Liver (tissue), 3 donors: ENCODE results near the gene MYH14.

Experiments
- ATF3 ChIP-seq: IDR thresholded peaks from 2 replicates; pipeline ENCODE4 v1.6.1; 2016; ENCODE audit warnings: antibody characterized with exemption
- CTCF ChIP-seq: fragments of 150-350 bp; IDR thresholded peaks from 2 replicates; pipeline ENCODE4 v1.5.1; 2017; ENCODE audit warnings: improper control_type of control experiment, low read depth, low read length; ENCODE audit not compliant: missing input control
- EGR1 ChIP-seq, 2 donors: IDR thresholded peaks; 2 replicates each; pipeline ENCODE4 v1.6.1; 2016 to 2018; ENCODE audit warnings: antibody characterized with exemption in 2 of 2, low read depth in 2 of 2
- FOXA1 ChIP-seq: IDR thresholded peaks from 2 replicates; pipeline ENCODE4 v1.6.1; 2016; ENCODE audit warnings: antibody characterized with exemption
- JUND ChIP-seq, 2 donors: IDR thresholded peaks; 2 replicates each; pipeline ENCODE4 v1.6.1; 2016; ENCODE audit warnings: antibody characterized with exemption in 2 of 2
- MAX ChIP-seq: IDR thresholded peaks from 2 replicates; pipeline ENCODE4 v1.6.1; 2016; ENCODE audit warnings: antibody characterized with exemption
- RAD21 ChIP-seq, 2 donors: IDR thresholded peaks; 2 replicates each; pipeline ENCODE4 v1.6.1; 2016; ENCODE audit warnings: antibody characterized with exemption in 2 of 2, mild to moderate bottlenecking in 2 of 2
- TAF1 ChIP-seq: conservative IDR thresholded peaks from 2 replicates; pipeline ENCODE4 v1.6.1; 2016; ENCODE audit warnings: antibody characterized with exemption, mild to moderate bottlenecking
- ZBTB33 ChIP-seq: IDR thresholded peaks from 2 replicates; pipeline ENCODE4 v1.6.1; 2016; ENCODE audit warnings: antibody characterized with exemption
- TF ChIP-seq, protein P1 (sequence below): IDR thresholded peaks from 2 replicates; pipeline ENCODE4 v1.6.1; 2016; ENCODE audit warnings: antibody characterized with exemption, mild to moderate bottlenecking
- donor health status: healthy.
- donor health status: healthy.

- TF ChIP-seq MAX (no peak), CTCF (no peak), ATF3 (no peak), FOXA1 (no peak), TAF1 (no peak), EGR1 (IDR thresholded peaks at IDR 0.05; ENCODE audit: low read depth in 2 of 2) (no peak), JUND (IDR thresholded peaks at IDR 0.05) (no peak), RAD21 (IDR thresholded peaks at IDR 0.05) (no peak), ZBTB33 (no peak)
- TF ChIP-seq, protein P1, sequence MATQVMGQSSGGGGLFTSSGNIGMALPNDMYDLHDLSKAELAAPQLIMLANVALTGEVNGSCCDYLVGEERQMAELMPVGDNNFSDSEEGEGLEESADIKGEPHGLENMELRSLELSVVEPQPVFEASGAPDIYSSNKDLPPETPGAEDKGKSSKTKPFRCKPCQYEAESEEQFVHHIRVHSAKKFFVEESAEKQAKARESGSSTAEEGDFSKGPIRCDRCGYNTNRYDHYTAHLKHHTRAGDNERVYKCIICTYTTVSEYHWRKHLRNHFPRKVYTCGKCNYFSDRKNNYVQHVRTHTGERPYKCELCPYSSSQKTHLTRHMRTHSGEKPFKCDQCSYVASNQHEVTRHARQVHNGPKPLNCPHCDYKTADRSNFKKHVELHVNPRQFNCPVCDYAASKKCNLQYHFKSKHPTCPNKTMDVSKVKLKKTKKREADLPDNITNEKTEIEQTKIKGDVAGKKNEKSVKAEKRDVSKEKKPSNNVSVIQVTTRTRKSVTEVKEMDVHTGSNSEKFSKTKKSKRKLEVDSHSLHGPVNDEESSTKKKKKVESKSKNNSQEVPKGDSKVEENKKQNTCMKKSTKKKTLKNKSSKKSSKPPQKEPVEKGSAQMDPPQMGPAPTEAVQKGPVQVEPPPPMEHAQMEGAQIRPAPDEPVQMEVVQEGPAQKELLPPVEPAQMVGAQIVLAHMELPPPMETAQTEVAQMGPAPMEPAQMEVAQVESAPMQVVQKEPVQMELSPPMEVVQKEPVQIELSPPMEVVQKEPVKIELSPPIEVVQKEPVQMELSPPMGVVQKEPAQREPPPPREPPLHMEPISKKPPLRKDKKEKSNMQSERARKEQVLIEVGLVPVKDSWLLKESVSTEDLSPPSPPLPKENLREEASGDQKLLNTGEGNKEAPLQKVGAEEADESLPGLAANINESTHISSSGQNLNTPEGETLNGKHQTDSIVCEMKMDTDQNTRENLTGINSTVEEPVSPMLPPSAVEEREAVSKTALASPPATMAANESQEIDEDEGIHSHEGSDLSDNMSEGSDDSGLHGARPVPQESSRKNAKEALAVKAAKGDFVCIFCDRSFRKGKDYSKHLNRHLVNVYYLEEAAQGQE = no peak
Observed at GRCh38 chr19:50215820-50216219, 12.4 kb downstream of the MYH14 start.
